HepG2 (cell line): ENCODE results near the gene TATDN2. TPM values are rescaled to one million over a fixed set of nuclear protein-coding genes. Genes with fewer than 3 reads are reported as not detected.

Source experiments
- CBX2 ChIP-seq, 2 experiments: fragments of 200-600 bp in 1 of 2; sonication (generic); formaldehyde crosslinking in 1 of 2; IDR thresholded peaks; 2 replicates each; pipeline versions ENCODE4 v1.7.0 to v1.8.1; 2018 to 2022; ENCODE audit warnings: low read depth in 2 of 2, low read length in 1 of 2, mild to moderate bottlenecking in 1 of 2, missing genetic modification reagents in 1 of 2
- ELF1 ChIP-seq: sonication (generic); formaldehyde crosslinking; IDR thresholded peaks from 2 replicates; pipeline ENCODE4 v1.4.0; 2020; ENCODE audit warnings: missing genetic modification reagents
- ETV6 ChIP-seq: sonication (generic); formaldehyde crosslinking; conservative IDR thresholded peaks from 2 replicates; pipeline ENCODE4 v1.4.0; 2020; ENCODE audit warnings: missing genetic modification reagents
- FOXP1 ChIP-seq, 2 experiments: fragments of 450-650 bp in 1 of 2; IDR thresholded peaks; 2 replicates each; pipeline ENCODE4 v1.6.1; 2017 to 2018; ENCODE audit warnings: antibody characterized with exemption in 1 of 2
- HDAC6 ChIP-seq: fragments of 200-600 bp; sonication (generic); IDR thresholded peaks from 2 replicates; pipeline ENCODE4 v1.7.0; 2017; ENCODE audit warnings: mild to moderate bottlenecking, antibody characterized with exemption, low read length, low read depth
- JUND ChIP-seq: sonication (generic); formaldehyde crosslinking; IDR thresholded peaks from 2 replicates; pipeline ENCODE4 v1.8.0; 2022; ENCODE audit warnings: mild to moderate bottlenecking, missing genetic modification reagents
- NFYB ChIP-seq: sonication (generic); formaldehyde crosslinking; IDR thresholded peaks from 2 replicates; pipeline ENCODE4 v1.4.0; 2020; ENCODE audit warnings: missing genetic modification reagents
- TARDBP ChIP-seq: sonication (generic); formaldehyde crosslinking; IDR thresholded peaks from 2 replicates; pipeline ENCODE4 v1.8.0; 2022; ENCODE audit warnings: mild to moderate bottlenecking, missing genetic modification reagents
- TBP ChIP-seq: sonication (generic); formaldehyde crosslinking; IDR thresholded peaks from 2 replicates; pipeline ENCODE4 v1.5.0; 2020; ENCODE audit warnings: missing genetic modification reagents
- ZBTB2 ChIP-seq: sonication (generic); formaldehyde crosslinking; IDR thresholded peaks from 2 replicates; pipeline ENCODE4 v1.8.0; 2022; ENCODE audit warnings: low read depth, missing genetic modification reagents
- ZMYM4 ChIP-seq: sonication (generic); formaldehyde crosslinking; IDR thresholded peaks from 2 replicates; pipeline ENCODE4 v1.8.1; 2023; ENCODE audit warnings: mild to moderate bottlenecking, missing genetic modification reagents
- ZNF124 ChIP-seq: sonication (generic); formaldehyde crosslinking; IDR thresholded peaks from 2 replicates; pipeline ENCODE4 v1.4.0; 2020; ENCODE audit warnings: missing genetic modification reagents
- ZNF205 ChIP-seq: IDR thresholded peaks from 2 replicates; pipeline ENCODE4 v1.6.1; 2018; ENCODE audit warnings: missing biosample characterization, missing genetic modification reagents
- ZNF224 ChIP-seq: sonication (generic); formaldehyde crosslinking; IDR thresholded peaks from 2 replicates; pipeline ENCODE4 v1.5.0; 2020; ENCODE audit warnings: mild to moderate bottlenecking, missing genetic modification reagents
- ZNF225 ChIP-seq: sonication (generic); formaldehyde crosslinking; IDR thresholded peaks from 2 replicates; pipeline ENCODE4 v1.4.0; 2020; ENCODE audit warnings: mild to moderate bottlenecking, missing genetic modification reagents
- ZNF24 ChIP-seq: fragments of 450-650 bp; IDR thresholded peaks from 2 replicates; pipeline ENCODE4 v1.6.1; 2017; ENCODE audit warnings: antibody characterized with exemption, mild to moderate bottlenecking
- ZNF574 ChIP-seq: sonication (generic); formaldehyde crosslinking; IDR thresholded peaks from 2 replicates; pipeline ENCODE4 v1.4.0; 2020; ENCODE audit warnings: missing genetic modification reagents
- ZNF737 ChIP-seq: sonication (generic); formaldehyde crosslinking; IDR thresholded peaks from 2 replicates; pipeline ENCODE4 v1.5.0; 2020; ENCODE audit warnings: missing genetic modification reagents, mild to moderate bottlenecking, borderline replicate concordance
- ZNF800 ChIP-seq: sonication (generic); formaldehyde crosslinking; IDR thresholded peaks from 2 replicates; pipeline ENCODE4 v1.4.0; 2020; ENCODE audit warnings: missing genetic modification reagents
- ZSCAN22 ChIP-seq: sonication (generic); formaldehyde crosslinking; IDR thresholded peaks from 2 replicates; pipeline ENCODE4 v1.4.0; 2020; ENCODE audit warnings: mild to moderate bottlenecking, missing genetic modification reagents
- ZSCAN25 ChIP-seq: sonication (generic); formaldehyde crosslinking; IDR thresholded peaks from 2 replicates; pipeline ENCODE4 v1.8.0; 2022; ENCODE audit warnings: mild to moderate bottlenecking, missing genetic modification reagents
- polyA plus RNA-seq, 8 experiments: library from polyadenylated mRNA; depleted of rRNA in 3 of 8; stranded (reverse) in 7 of 8; unstranded in 1 of 8; fragments of >200 nt; fragmentation: Illumina TruSeq in 4 of 8; extraction: Trizol in 4 of 8; gene quantifications; 2 replicates each; pipeline versions ENCODE4 v1.2.1 to v1.2.3, GENCODE V29; 2011 to 2016; ENCODE audit warnings: low read depth in 4 of 8, missing spikeins in 1 of 8, mixed read lengths in 1 of 8; ENCODE audit not compliant: insufficient read depth in 1 of 8
- total RNA-seq, 5 experiments: library from RNA; depleted of rRNA; stranded (reverse); fragments of >200 nt; fragmentation: Illumina TruSeq; extraction: Trizol; gene quantifications; 2 replicates each; pipeline ENCODE4 v1.2.3, GENCODE V29; 2016; ENCODE audit warnings: low read depth in 1 of 5
- TF ChIP-seq, protein P1 (sequence below): sonication (generic); formaldehyde crosslinking; IDR thresholded peaks from 2 replicates; pipeline ENCODE4 v1.8.0; 2022; ENCODE audit warnings: missing genetic modification reagents, mild to moderate bottlenecking, moderate library complexity, borderline replicate concordance

The TATDN2 gene
- total and polyA plus RNA-seq, 2 of the 13 experiments (the other 11 are each of a cell fraction or from before 2014, with no cell fraction given): 12.1 to 21.9 TPM

DNA sequence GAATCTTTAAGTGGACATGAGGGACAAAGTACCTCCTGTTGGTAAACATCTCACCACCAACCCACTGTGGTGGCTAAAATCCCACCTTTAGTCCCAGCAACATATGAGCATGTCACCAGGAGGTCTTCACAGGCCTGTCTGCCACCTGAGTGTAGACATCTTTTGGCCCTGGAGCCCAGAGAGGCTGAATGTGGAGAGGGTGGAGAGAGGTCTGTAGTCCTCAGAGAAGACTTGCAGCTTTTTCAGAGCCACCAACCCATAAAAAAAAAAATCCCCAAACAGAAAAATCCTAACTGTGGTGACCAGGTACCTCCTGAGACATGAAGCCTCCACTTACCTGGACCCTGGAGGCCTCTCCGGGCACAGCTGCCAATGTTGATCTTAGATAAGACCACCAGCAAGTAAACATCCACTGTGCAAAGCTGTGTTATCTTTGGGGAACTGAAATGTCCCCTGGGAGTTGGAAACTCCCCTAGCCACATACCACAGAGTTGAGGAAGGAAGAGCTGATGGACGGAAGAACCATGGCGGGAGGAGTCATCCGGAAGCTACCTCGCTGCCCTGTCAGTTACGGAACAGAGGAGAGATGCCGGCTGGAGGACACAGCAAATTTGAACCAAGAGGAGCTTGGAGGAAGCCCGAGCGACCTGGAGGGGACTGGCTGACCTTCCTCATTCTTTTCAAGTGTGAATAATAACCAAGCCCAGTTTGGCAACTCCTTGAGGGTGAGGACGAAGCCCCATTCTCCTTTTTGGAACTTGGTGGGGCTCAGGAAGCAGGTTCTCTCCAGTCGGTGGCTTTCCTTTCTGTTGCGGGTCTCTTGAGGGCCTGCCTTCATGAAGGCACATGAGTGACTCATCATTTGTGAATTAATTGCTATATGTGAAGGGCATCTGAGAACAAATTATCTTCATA is 44.5 kb downstream of the TATDN2 start, which contains the start of gene GHRL (continued):
- TF ChIP-seq ZNF737 (CRISPR knock-in tag): no peak
- TF ChIP-seq ZNF124: no peak
- no peak for TF ChIP-seq NFYB
- TF ChIP-seq FOXP1 (IDR thresholded peaks at IDR 0.05): no peak
- peak; percentile 60 for TF ChIP-seq FOXP1 (CRISPR knock-in tag; IDR thresholded peaks at IDR 0.05)
- no peak for TF ChIP-seq ZNF225 (CRISPR knock-in tag)
- 0 out of 2 replicates have a peak, but pooled peaks have one; percentile 48 for TF ChIP-seq ZSCAN25 (CRISPR knock-in tag)
- no peak for TF ChIP-seq TARDBP (CRISPR knock-in tag)
- TF ChIP-seq, protein P1, sequence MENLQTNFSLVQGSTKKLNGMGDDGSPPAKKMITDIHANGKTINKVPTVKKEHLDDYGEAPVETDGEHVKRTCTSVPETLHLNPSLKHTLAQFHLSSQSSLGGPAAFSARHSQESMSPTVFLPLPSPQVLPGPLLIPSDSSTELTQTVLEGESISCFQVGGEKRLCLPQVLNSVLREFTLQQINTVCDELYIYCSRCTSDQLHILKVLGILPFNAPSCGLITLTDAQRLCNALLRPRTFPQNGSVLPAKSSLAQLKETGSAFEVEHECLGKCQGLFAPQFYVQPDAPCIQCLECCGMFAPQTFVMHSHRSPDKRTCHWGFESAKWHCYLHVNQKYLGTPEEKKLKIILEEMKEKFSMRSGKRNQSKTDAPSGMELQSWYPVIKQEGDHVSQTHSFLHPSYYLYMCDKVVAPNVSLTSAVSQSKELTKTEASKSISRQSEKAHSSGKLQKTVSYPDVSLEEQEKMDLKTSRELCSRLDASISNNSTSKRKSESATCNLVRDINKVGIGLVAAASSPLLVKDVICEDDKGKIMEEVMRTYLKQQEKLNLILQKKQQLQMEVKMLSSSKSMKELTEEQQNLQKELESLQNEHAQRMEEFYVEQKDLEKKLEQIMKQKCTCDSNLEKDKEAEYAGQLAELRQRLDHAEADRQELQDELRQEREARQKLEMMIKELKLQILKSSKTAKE (CRISPR knock-in tag): no peak
- TF ChIP-seq ZNF800 (CRISPR knock-in tag): no peak
- TF ChIP-seq TBP: no peak
- TF ChIP-seq CBX2 (IDR thresholded peaks at IDR 0.05; ENCODE audit: low read depth, low read length): no peak
- no peak for TF ChIP-seq CBX2 (CRISPR knock-in tag; IDR thresholded peaks at IDR 0.05; ENCODE audit: low read depth)
- TF ChIP-seq HDAC6: no peak
- TF ChIP-seq ETV6: no peak
- no peak for TF ChIP-seq ZNF24
- TF ChIP-seq ZNF224 (CRISPR knock-in tag): no peak
- no peak for TF ChIP-seq ZSCAN22 (CRISPR knock-in tag)
- TF ChIP-seq ZNF574 (CRISPR knock-in tag): peak; percentile 92
- TF ChIP-seq ELF1 (CRISPR knock-in tag): peak; percentile 59
- peak; percentile 72; the same call in 1 of the 2 replicates for TF ChIP-seq ZNF205
- peak; percentile 61 for TF ChIP-seq ZMYM4
- no peak for TF ChIP-seq JUND (CRISPR knock-in tag)
- no peak for TF ChIP-seq ZBTB2
